ENCODE results near the gene POPDC3.

Gene POPDC3

DNA sequence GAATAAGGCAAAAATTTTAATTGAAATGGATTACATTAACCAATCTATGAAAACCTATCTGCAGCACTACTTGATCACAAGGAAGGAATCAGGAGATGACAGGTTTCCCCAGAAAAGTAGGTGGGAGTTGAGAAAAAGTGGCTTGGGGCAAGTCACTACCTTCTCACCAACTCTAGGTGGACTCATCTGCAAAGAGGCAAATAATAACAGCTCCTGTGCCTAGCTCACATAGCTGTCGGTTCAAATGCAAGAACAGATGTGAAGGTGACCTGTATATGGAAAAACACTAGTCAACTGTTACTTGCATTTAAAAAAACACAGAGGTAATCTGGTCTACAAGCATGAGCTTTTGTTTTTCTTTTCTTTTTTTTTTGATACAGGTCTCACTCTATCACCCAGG lies 67.2 kb downstream of the POPDC3 start:
- no peak overlapping the region for H3K4me3 ChIP-seq (ENCODE audit: low read depth, low read length)
- TF ChIP-seq, protein P1, sequence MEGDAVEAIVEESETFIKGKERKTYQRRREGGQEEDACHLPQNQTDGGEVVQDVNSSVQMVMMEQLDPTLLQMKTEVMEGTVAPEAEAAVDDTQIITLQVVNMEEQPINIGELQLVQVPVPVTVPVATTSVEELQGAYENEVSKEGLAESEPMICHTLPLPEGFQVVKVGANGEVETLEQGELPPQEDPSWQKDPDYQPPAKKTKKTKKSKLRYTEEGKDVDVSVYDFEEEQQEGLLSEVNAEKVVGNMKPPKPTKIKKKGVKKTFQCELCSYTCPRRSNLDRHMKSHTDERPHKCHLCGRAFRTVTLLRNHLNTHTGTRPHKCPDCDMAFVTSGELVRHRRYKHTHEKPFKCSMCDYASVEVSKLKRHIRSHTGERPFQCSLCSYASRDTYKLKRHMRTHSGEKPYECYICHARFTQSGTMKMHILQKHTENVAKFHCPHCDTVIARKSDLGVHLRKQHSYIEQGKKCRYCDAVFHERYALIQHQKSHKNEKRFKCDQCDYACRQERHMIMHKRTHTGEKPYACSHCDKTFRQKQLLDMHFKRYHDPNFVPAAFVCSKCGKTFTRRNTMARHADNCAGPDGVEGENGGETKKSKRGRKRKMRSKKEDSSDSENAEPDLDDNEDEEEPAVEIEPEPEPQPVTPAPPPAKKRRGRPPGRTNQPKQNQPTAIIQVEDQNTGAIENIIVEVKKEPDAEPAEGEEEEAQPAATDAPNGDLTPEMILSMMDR (IDR thresholded peaks at IDR 0.05; ENCODE audit: low read depth, low read length, missing control alignments), result peak; percentile 26
- DNase-seq (ENCODE audit: low read depth), result no peak

DNA sequence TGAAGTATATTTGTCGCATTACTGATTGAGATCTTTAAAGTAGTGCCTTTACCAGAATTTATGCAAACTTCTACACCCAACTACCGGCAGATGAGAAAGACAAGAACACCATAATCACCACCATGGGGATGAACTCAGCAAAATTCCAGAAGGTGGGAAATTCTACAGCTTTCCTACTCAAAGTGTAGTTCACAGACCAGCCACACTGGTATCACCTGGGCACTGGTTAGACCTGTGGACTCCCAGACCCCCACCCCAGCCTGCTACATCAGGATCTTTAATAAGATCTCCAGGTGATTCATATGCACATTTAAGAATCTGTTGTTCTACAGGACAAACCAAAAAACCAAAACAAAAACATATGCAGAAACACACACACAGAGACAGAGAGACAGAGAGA lies 67.9 kb downstream of the POPDC3 start:
- H3K4me3 ChIP-seq (ENCODE audit: low read depth, low read length), result no peak overlapping the region
- DNase-seq (ENCODE audit: low read depth), result no peak
- TF ChIP-seq, protein P1 (IDR thresholded peaks at IDR 0.05; ENCODE audit: low read depth, low read length, missing control alignments), result no peak

DNA sequence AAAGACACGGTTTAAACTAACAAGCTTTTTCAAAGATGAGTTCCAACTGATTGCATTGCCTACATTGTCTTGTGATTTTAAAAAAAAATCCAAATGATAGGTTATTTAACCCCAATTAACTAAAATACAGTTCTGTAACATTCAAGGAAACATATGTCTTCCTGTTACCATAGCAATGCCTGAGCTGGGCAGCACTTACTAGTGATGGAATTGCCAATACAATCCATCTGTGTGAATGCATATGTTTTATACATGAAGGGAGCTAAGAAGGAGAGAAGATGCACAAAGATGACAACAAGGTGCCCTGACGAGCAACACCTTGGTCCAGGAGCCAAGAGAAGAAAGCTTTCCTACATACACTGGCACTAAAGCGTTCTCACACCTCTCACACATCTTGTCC lies 68.7 kb downstream of the POPDC3 start:
- DNase-seq (ENCODE audit: low read depth), result no peak
- TF ChIP-seq, protein P1 (IDR thresholded peaks at IDR 0.05; ENCODE audit: low read depth, low read length, missing control alignments), result no peak
- no peak overlapping the region for H3K4me3 ChIP-seq (ENCODE audit: low read depth, low read length)

DNA sequence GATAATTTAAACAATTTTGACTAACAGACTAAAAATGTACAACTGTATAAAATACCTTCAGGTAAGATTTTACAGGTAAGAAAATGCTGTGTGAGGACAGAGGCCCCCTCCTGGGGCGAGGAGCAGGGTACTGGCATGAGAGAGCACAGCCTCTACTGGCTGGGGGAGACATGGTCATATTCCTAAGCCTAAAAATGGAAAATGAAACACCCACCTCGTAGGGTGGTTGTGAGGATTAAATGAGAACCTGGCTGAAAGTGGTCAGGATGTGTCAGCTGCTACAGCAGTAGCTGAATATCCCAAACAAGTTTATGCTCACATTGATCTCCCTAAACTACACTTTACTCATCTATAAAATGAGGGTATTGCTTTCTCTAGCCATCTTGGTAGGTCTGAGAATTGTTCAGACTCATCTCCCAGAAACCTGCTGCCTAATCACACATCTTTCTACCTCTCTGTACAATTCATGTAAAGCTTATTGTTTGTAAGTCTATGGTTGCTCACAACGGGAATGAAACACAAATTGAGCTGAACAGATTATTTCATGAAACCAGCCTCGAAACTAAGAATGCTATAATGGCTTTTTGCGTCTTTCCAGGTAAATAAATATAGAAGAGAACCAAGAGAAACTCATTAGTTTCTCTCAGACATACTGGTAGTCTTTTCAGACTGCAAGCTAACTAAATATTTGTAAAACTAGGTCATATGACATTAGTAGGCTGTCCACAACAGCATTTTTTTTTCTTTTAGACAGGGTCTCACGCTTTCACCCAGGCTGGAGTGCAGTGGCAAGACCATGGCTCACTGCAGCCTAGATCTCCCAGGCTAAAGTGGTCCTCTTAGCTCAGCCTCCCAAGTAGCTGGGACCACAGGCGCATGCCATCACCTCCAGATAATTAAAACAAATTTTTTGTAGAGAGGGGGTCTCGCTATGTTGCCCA lies 69.6 kb downstream of the POPDC3 start:
- DNase-seq (ENCODE audit: low read depth), result no peak
- no peak overlapping the region for H3K4me3 ChIP-seq (ENCODE audit: low read depth, low read length)
- TF ChIP-seq, protein P1 (IDR thresholded peaks at IDR 0.05; ENCODE audit: low read depth, low read length, missing control alignments), result no peak

DNA sequence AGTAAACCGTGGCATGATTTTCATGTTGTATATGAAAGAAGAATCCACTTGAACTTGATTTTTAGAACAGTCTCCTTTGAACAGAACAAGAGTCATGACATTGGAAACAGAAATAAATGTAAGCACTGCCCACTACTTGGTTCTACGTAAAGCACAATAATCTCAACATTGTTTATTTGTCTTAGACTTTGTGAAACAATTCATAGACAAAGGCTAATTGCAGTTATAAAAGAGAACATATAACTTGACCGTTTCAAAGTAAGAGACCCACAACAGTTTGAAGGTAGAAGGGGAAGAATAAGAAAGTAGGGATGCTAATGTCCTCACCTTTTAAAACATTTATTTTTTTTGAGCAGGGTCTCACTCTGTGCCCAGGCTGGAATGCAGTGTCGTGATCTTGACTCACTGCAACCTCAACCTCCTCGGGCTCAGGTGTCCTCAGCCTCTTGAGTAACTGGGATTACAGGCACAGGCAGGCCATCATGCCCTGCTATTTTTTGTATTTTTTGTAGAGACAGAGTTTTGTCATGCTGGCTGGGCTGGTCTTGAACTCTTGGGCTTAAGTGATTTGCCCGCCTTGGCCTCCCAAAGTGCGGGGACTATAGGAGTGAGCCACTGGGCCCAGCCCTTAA lies 71.1 kb downstream of the POPDC3 start:
- no peak overlapping the region for H3K4me3 ChIP-seq (ENCODE audit: low read depth, low read length)
- no peak for DNase-seq (ENCODE audit: low read depth)
- TF ChIP-seq, protein P1 (IDR thresholded peaks at IDR 0.05; ENCODE audit: low read depth, low read length, missing control alignments), result no peak

Measured in GM12864 (cell line).